Keratinocyte (primary cell): ENCODE results near the gene DUSP18.

ENCODE experiments used
- EZH2 ChIP-seq: IDR thresholded peaks from one replicate; pipeline ENCODE4 v1.6.1; 2012; ENCODE audit warnings: inconsistent platforms, mild to moderate bottlenecking, low read length, moderate library complexity
- TF ChIP-seq, protein P1 (sequence below), 3 experiments: IDR thresholded peaks in 1 of 3; conservative IDR thresholded peaks in 1 of 3; optimal IDR thresholded peaks in 1 of 3; 2 replicates in 2 of 3; 3 replicates in 1 of 3; pipeline versions ENCODE3 to v1.5.1; 2011; ENCODE audit warnings: low read length in 3 of 3, mild to moderate bottlenecking in 3 of 3, moderate library complexity in 2 of 3, control low read depth in 1 of 3, inconsistent platforms in 1 of 3; ENCODE audit not compliant: insufficient read depth in 2 of 3; ENCODE audit errors: extremely low read depth in 1 of 3

DNA sequence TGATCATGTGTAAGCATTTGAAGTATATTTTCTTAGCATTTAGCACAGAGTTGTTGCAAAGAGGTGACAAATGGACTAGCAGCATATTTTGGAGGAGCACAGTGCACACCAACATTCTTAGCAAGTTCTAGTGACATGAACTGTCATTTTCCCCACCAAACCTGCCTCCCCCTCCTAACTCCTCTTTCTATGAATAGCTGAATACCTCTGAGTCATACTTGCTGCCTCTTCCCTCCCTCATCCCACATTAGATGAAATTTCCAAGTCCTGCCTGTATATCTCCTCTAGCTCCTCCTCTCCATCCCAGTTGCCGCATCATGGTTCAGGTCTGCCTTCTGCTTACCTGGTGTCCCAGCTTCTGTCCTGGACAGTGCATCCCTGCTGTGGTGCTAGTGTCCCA, 34.2 kb upstream of the DUSP18 start:
- TF ChIP-seq, protein P1, sequence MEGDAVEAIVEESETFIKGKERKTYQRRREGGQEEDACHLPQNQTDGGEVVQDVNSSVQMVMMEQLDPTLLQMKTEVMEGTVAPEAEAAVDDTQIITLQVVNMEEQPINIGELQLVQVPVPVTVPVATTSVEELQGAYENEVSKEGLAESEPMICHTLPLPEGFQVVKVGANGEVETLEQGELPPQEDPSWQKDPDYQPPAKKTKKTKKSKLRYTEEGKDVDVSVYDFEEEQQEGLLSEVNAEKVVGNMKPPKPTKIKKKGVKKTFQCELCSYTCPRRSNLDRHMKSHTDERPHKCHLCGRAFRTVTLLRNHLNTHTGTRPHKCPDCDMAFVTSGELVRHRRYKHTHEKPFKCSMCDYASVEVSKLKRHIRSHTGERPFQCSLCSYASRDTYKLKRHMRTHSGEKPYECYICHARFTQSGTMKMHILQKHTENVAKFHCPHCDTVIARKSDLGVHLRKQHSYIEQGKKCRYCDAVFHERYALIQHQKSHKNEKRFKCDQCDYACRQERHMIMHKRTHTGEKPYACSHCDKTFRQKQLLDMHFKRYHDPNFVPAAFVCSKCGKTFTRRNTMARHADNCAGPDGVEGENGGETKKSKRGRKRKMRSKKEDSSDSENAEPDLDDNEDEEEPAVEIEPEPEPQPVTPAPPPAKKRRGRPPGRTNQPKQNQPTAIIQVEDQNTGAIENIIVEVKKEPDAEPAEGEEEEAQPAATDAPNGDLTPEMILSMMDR (optimal IDR thresholded peaks at IDR 0.05 in 1 of 3, IDR thresholded peaks at IDR 0.05 in 1 of 3, conservative IDR thresholded peaks at IDR 0.05 in 1 of 3; ENCODE audit: extremely low read depth in 1 of 3, insufficient read depth in 2 of 3, low read length in 3 of 3), result no peak
- no peak for TF ChIP-seq EZH2
